Keratinocyte (primary cell): ENCODE measurements around the gene ABLIM2. TPM values are rescaled to one million over a fixed set of nuclear protein-coding genes. Genes with fewer than 3 reads are reported as not detected.

Experiments used
- DNase-seq: peaks from one replicate; pipeline ENCODE4 v3.0.0-alpha.2; 2011; ENCODE audit warnings: low read depth, missing footprints, low spot score
- FAIRE-seq: peaks from 2 replicates; lab custom pipeline; 2011; peaks lifted over from hg19 to GRCh38; lab: Jason Lieb, UNC
- H2AFZ ChIP-seq: 2 replicates; pipeline ENCODE4 v1.6.0; 2012; ENCODE audit warnings: low read length, control low read depth, inconsistent platforms; ENCODE audit not compliant: control insufficient read depth
- H3K27ac ChIP-seq: 2 replicates; pipeline ENCODE4 v1.5.1; 2011; ENCODE audit warnings: low read length; ENCODE audit not compliant: control insufficient read depth, insufficient read depth
- H3K27me3 ChIP-seq: 3 replicates; pipeline ENCODE4 v1.6.0; 2011; ENCODE audit warnings: low read length; ENCODE audit not compliant: control insufficient read depth, insufficient read depth; ENCODE audit errors: extremely low read depth
- H3K36me3 ChIP-seq, 2 experiments: 2 replicates in 1 of 2; 3 replicates in 1 of 2; pipeline ENCODE4 v1.5.1; 2011; ENCODE audit warnings: low read length in 2 of 2, mild to moderate bottlenecking in 1 of 2; ENCODE audit not compliant: control insufficient read depth in 2 of 2, insufficient read depth in 2 of 2; ENCODE audit errors: extremely low read depth in 1 of 2
- H3K4me1 ChIP-seq: 3 replicates; pipeline ENCODE4 v1.5.1; 2011; ENCODE audit warnings: low read length; ENCODE audit not compliant: control insufficient read depth, insufficient read depth; ENCODE audit errors: extremely low read depth
- H3K4me2 ChIP-seq: 3 replicates; pipeline ENCODE4 v1.6.0; 2011; ENCODE audit warnings: low read depth, low read length; ENCODE audit not compliant: control insufficient read depth, insufficient read depth; ENCODE audit errors: extremely low read depth
- H3K4me3 ChIP-seq, 3 experiments: fragments of 200-600 bp in 1 of 3; sonication (generic) in 1 of 3; 2 replicates in 2 of 3; 3 replicates in 1 of 3; pipeline ENCODE4 v1.5.1; 2011 to 2016; ENCODE audit warnings: low read length in 3 of 3, mild to moderate bottlenecking in 3 of 3, control low read depth in 2 of 3, inconsistent platforms in 1 of 3, low read depth in 1 of 3, mixed read lengths in 1 of 3, mixed run types in 1 of 3, moderate library complexity in 1 of 3; ENCODE audit not compliant: control insufficient read depth in 2 of 3, insufficient read depth in 2 of 3; ENCODE audit errors: extremely low read depth in 1 of 3
- H3K79me2 ChIP-seq: 2 replicates; pipeline ENCODE4 v1.6.0; 2012; ENCODE audit warnings: low read length; ENCODE audit not compliant: control insufficient read depth, insufficient read depth
- H3K9ac ChIP-seq: 3 replicates; pipeline ENCODE4 v1.6.0; 2011; ENCODE audit warnings: low read length; ENCODE audit not compliant: control insufficient read depth, insufficient read depth; ENCODE audit errors: extremely low read depth
- H3K9me1 ChIP-seq: 3 replicates; pipeline ENCODE4 v1.6.0; 2011; ENCODE audit warnings: low read length; ENCODE audit not compliant: control insufficient read depth, insufficient read depth; ENCODE audit errors: extremely low read depth
- H3K9me3 ChIP-seq: 2 replicates; pipeline ENCODE4 v1.5.1; 2012; ENCODE audit warnings: low read depth, low read length; ENCODE audit not compliant: control insufficient read depth
- H4K20me1 ChIP-seq: 3 replicates; pipeline ENCODE4 v1.6.0; 2011; ENCODE audit warnings: low read length; ENCODE audit not compliant: control insufficient read depth, insufficient read depth; ENCODE audit errors: extremely low read depth
- CTCF ChIP-seq, 3 experiments: IDR thresholded peaks in 1 of 3; conservative IDR thresholded peaks in 1 of 3; optimal IDR thresholded peaks in 1 of 3; 2 replicates in 2 of 3; 3 replicates in 1 of 3; pipeline versions ENCODE3 to v1.5.1; 2011; ENCODE audit warnings: low read length in 3 of 3, mild to moderate bottlenecking in 3 of 3, moderate library complexity in 2 of 3, control low read depth in 1 of 3, inconsistent platforms in 1 of 3; ENCODE audit not compliant: insufficient read depth in 2 of 3; ENCODE audit errors: extremely low read depth in 1 of 3
- EZH2 ChIP-seq: IDR thresholded peaks from one replicate; pipeline ENCODE4 v1.6.1; 2012; ENCODE audit warnings: inconsistent platforms, mild to moderate bottlenecking, low read length, moderate library complexity
- dilution Hi-C: fragments of 300-500 bp; cut with MboI; formaldehyde crosslinking; loops from one replicate; pipeline ENCODE4 v1.7.0; 2020; ENCODE audit warnings: low sequenced_read_pairs; ENCODE audit not compliant: extremely low pct_ligation_motif_present
- polyA plus RNA-seq, 5 experiments: library from polyadenylated mRNA; depleted of rRNA in 3 of 5; stranded (reverse) in 3 of 5; stranded (forward) in 1 of 5; unstranded in 1 of 5; fragments of >200 nt; gene quantifications; 1 replicate in 1 of 5; 2 replicates in 3 of 5; 3 replicates in 1 of 5; pipeline versions ENCODE4 v1.2.1 to v1.2.3, GENCODE V29; 2011 to 2012; ENCODE audit warnings: missing spikeins in 2 of 5, low read depth in 1 of 5, low replicate concordance in 1 of 5

The ABLIM2 gene
- polyA plus RNA-seq, 1 donor (not counting 4 experiments of a cell fraction or from before 2014, with no cell fraction given): 0.94 TPM

GRCh38 chr4:8046925-8047541 is 111.6 kb downstream of the ABLIM2 start:
- Histone ChIP-seq H3K4me3 (no peak overlapping the region), H3K79me2 (no peaks in the 10 kb centered on the region), H3K27me3 (peaks cover 7% of the 10 kb centered on the region), H3K27ac (no peak overlapping the region), H4K20me1 (no peaks in the 10 kb centered on the region), H2AFZ (no peak overlapping the region), H3K36me3 (no peaks in the 10 kb centered on the region), H3K9me1 (no peaks in the 10 kb centered on the region), H3K9me3 (no peaks in the 10 kb centered on the region), H3K4me2 (no peak overlapping the region), H3K9ac (no peak overlapping the region), H3K4me1 (no peaks in the 10 kb centered on the region)
- DNase-seq: no peak
- FAIRE-seq: no peak
- dilution Hi-C loops: no loop called here
- TF ChIP-seq EZH2 (no peak), CTCF (optimal IDR thresholded peaks at IDR 0.05 in 1 of 3, IDR thresholded peaks at IDR 0.05 in 1 of 3, conservative IDR thresholded peaks at IDR 0.05 in 1 of 3; ENCODE audit: extremely low read depth in 1 of 3, insufficient read depth in 2 of 3, low read length in 3 of 3) (no peak)

GRCh38 chr4:8045909-8046308 is 112.7 kb downstream of the ABLIM2 start:
- no peak for FAIRE-seq
- dilution Hi-C loops: no loop called here
- H3K36me3 ChIP-seq: no peaks in the 10 kb centered on the region

More at GRCh38 chr4:8045909-8046308, 112.7 kb downstream of the ABLIM2 start:
- H3K9me1 ChIP-seq: no peaks in the 10 kb centered on the region
- H3K4me1 ChIP-seq: no peaks in the 10 kb centered on the region
- H3K27me3 ChIP-seq: peaks cover 7% of the 10 kb centered on the region
- TF ChIP-seq CTCF (optimal IDR thresholded peaks at IDR 0.05 in 1 of 3, IDR thresholded peaks at IDR 0.05 in 1 of 3, conservative IDR thresholded peaks at IDR 0.05 in 1 of 3; ENCODE audit: extremely low read depth in 1 of 3, insufficient read depth in 2 of 3, low read length in 3 of 3) (no peak), EZH2 (no peak)
- H3K79me2 ChIP-seq: no peaks in the 10 kb centered on the region
- H3K4me2 ChIP-seq: no peak overlapping the region
- no peak overlapping the region for H3K9ac ChIP-seq
- no peak overlapping the region for H3K27ac ChIP-seq
- DNase-seq: no peak
- no peak overlapping the region for H3K4me3 ChIP-seq
- H4K20me1 ChIP-seq: no peaks in the 10 kb centered on the region
- no peaks in the 10 kb centered on the region for H3K9me3 ChIP-seq
- H2AFZ ChIP-seq: no peak overlapping the region
